NCI-H345 treated with DMSO at 0.1 percent for 48 hours (cell line): Measurements from ENCODE around the gene FRY.

Experiments used
- DNase-seq: peaks from one replicate; lab custom pipeline; 2025; ENCODE audit not compliant: unreplicated experiment; lab: John Stamatoyannopoulos, UW

The FRY gene

GRCh38 chr13:32126278-32126677, 94.7 kb downstream of the FRY start:
- DNase-seq: no peak

GRCh38 chr13:32126756-32127155, 95.2 kb downstream of the FRY start:
- no peak for DNase-seq

- DNase-seq: no peak
These were observed 96.1 kb downstream of the FRY start for GRCh38 chr13:32127691-32128090.

GRCh38 chr13:32134241-32135055, 102.9 kb downstream of the FRY start:
- no peak for DNase-seq

- no peak for DNase-seq
These were observed 103.4 kb downstream of the FRY start for GRCh38 chr13:32135056-32135390.

- no peak for DNase-seq
These were observed 104.1 kb downstream of the FRY start for GRCh38 chr13:32135655-32136054.

GRCh38 chr13:32136061-32136460, 104.5 kb downstream of the FRY start:
- DNase-seq: no peak

GRCh38 chr13:32136716-32137115, 105.1 kb downstream of the FRY start:
- peak; percentile 7 for DNase-seq

GRCh38 chr13:32139251-32139650, 107.7 kb downstream of the FRY start:
- DNase-seq: no peak

- DNase-seq: no peak
These were observed 108.5 kb downstream of the FRY start for GRCh38 chr13:32140109-32140508.

GRCh38 chr13:32141462-32141861, 109.9 kb downstream of the FRY start:
- no peak for DNase-seq

GRCh38 chr13:32142115-32142514, 110.5 kb downstream of the FRY start:
- DNase-seq: no peak

- DNase-seq: no peak
These were observed 111.4 kb downstream of the FRY start for GRCh38 chr13:32142956-32143375.

- no peak for DNase-seq
These were observed 115.6 kb downstream of the FRY start for GRCh38 chr13:32147193-32147592.

- DNase-seq: no peak
These were observed 116.4 kb downstream of the FRY start for GRCh38 chr13:32147976-32148375.

GRCh38 chr13:32150239-32150638, 118.7 kb downstream of the FRY start:
- no peak for DNase-seq

GRCh38 chr13:32150794-32151193, 119.2 kb downstream of the FRY start:
- no peak for DNase-seq

GRCh38 chr13:32151240-32151639, 119.7 kb downstream of the FRY start:
- no peak for DNase-seq

GRCh38 chr13:32153056-32153455, 121.5 kb downstream of the FRY start:
- no peak for DNase-seq

- no peak for DNase-seq
These were observed 127.7 kb downstream of the FRY start for GRCh38 chr13:32159137-32159869.

- DNase-seq: no peak
These were observed 130.9 kb downstream of the FRY start for GRCh38 chr13:32162395-32163005.

GRCh38 chr13:32164622-32165268, 133.2 kb downstream of the FRY start:
- peak; percentile 7 for DNase-seq
